ENCODE measurements around the gene SRRM4.

- no peak for TF ChIP-seq CTCF (conservative IDR thresholded peaks at IDR 0.05; ENCODE audit: low read depth in 2 of 2)
- no peak for TF ChIP-seq EZH2phosphoT487 (IDR thresholded peaks at IDR 0.05; ENCODE audit: unreplicated experiment)
- no peak for TF ChIP-seq POLR2AphosphoS5 (IDR thresholded peaks at IDR 0.05; ENCODE audit: low read depth)
- TF ChIP-seq REST (IDR thresholded peaks at IDR 0.05; ENCODE audit: unreplicated experiment): no peak
- TF ChIP-seq EZH2 (IDR thresholded peaks at IDR 0.05; ENCODE audit: low read depth, unreplicated experiment): no peak
- no peak for TF ChIP-seq ZNF114 (CRISPR knock-in tag; IDR thresholded peaks at IDR 0.05)
- no peak for TF ChIP-seq ETS1 (IDR thresholded peaks at IDR 0.05)
- no peak for TF ChIP-seq JUNB (IDR thresholded peaks at IDR 0.05; ENCODE audit: unreplicated experiment)
- TF ChIP-seq ZNF331 (CRISPR knock-in tag; IDR thresholded peaks at IDR 0.05; ENCODE audit: low read depth): no peak
Measured at GRCh38 chr12:119082016-119082415, 100.7 kb downstream of the SRRM4 start.
